ENCODE data around the gene ADAMTSL2. TPM values are rescaled to one million over a fixed set of nuclear protein-coding genes. Genes with fewer than 3 reads are reported as not detected.

ADAMTSL2 gene
- total RNA-seq, 1 donor from 2014 or later, result not detected

- intact Hi-C loops (cut with micrococcal nuclease), result no loop called here
Measured at GRCh38 chr9:133618726-133619125, 84.2 kb downstream of the ADAMTSL2 start.

GRCh38 chr9:133619791-133620190 lies 85.3 kb downstream of the ADAMTSL2 start:
- intact Hi-C loops (cut with micrococcal nuclease), result loop anchor here (2.0 kb wide), 1 partner anchor 63 kb away; no protein-coding TSS in a partner anchor

- intact Hi-C loops (cut with micrococcal nuclease), result loop anchor here (2.0 kb wide), 1 partner anchor 61 kb away; no protein-coding TSS in a partner anchor
Measured at GRCh38 chr9:133621725-133622267, 87.3 kb downstream of the ADAMTSL2 start.

- intact Hi-C loops (cut with micrococcal nuclease), result no loop called here
Measured at GRCh38 chr9:133622555-133622954, 88.1 kb downstream of the ADAMTSL2 start.

Other genes with a start within 250 kb of the ADAMTSL2 start
- 14.9 and 15.6 TPM in 2 replicates for gene SURF6, start 198.5 kb upstream of the ADAMTSL2 start, total RNA-seq
- 31.4 and 32.0 TPM in 2 replicates for gene MED22, start 186.6 kb upstream of the ADAMTSL2 start, total RNA-seq
- 1,761 and 1,774 TPM in 2 replicates for gene RPL7A, start 186.5 kb upstream of the ADAMTSL2 start, total RNA-seq
- 40.7 and 46.9 TPM in 2 replicates for gene SURF1, start 178.2 kb upstream of the ADAMTSL2 start, total RNA-seq
- 17.5 and 21.2 TPM in 2 replicates for gene SURF2, start 178.2 kb upstream of the ADAMTSL2 start, total RNA-seq
- 227 and 232 TPM in 2 replicates for gene SURF4, start 158.6 kb upstream of the ADAMTSL2 start, total RNA-seq
- gene STKLD1, start 158.3 kb upstream of the ADAMTSL2 start, total RNA-seq, result 0.39 and 1.3 TPM in 2 replicates
- 24.0 and 26.3 TPM in 2 replicates for gene REXO4, start 116.7 kb upstream of the ADAMTSL2 start, total RNA-seq
- gene ADAMTS13, start 112.3 kb upstream of the ADAMTSL2 start, total RNA-seq, result 1.7 and 2.5 TPM in 2 replicates
- 0.78 and 1.3 TPM in 2 replicates for gene CACFD1, start 74.7 kb upstream of the ADAMTSL2 start, total RNA-seq
- 3.2 and 4.2 TPM in 2 replicates for gene SLC2A6, start 55.6 kb upstream of the ADAMTSL2 start, total RNA-seq
- gene MYMK, start 9.7 kb upstream of the ADAMTSL2 start, total RNA-seq, result not detected in 2 replicates
- gene FAM163B, start 74.7 kb downstream of the ADAMTSL2 start, total RNA-seq, result not detected in 2 replicates
- 0.05 TPM in 1 of 2 replicates, not detected in the other for gene DBH, start 101.7 kb downstream of the ADAMTSL2 start, total RNA-seq
- gene SARDH, start 203.6 kb downstream of the ADAMTSL2 start, total RNA-seq, result 0.41 and 0.71 TPM in 2 replicates